ENCODE data around the gene PDLIM4.

DNA sequence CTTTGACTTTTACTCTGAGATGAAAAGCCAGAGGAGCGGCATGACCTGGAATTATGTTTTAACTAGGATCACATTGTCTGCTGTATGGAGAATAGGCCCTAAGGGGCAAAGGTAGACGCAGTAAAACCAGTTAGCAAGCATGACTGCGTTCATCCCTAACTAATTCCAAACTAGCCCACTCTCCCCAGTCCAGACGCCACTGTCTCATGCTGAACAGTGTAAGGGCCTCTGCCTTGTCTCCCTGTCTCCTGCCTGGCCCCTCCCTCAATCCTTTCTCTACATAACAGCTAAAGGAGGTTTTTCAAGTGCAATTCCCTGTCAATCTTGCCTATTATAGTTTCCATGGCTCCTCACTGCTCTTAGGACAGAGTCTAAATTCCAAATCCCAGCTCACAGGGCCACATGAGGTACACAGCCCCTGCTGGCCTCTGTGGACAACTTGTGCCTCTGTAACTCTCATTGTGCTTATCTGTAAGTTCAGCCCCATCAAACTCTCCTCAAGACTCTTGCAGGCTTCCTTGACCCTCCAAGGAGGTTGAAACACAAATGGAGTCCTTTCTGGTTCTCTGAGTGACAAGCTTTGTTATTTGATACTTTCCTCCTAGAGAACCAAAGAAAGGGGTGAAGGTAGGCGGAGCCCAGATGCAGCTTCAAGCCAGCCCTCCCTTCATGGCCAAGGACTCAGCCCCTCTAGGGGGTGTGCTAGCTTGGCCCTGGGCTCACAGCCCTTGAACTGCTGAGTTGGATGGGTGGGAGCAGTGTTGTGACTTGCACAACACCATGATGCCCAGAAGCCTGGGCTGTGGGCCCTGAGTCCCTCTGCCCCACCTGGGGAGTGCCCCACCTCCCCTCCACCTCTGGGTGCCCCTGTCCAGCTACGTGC, 20.7 kb downstream of the PDLIM4 start:
- TF ChIP-seq POLR2A (IDR thresholded peaks at IDR 0.05) (no peak), CTCF (IDR thresholded peaks at IDR 0.05) (no peak)

All from heart left ventricle (tissue), 13 donors.